Stimulated activated CD8-positive, alpha-beta memory T cell treated with anti-CD3 and anti-CD28 coated beads, Interleukin-4, amount 100 ng/mL, for 1 hour (primary cell): Measurements from ENCODE around the gene SLC12A7.

ENCODE experiments used
- DNase-seq, 2 donors: peaks; one replicate each; pipeline ENCODE4 v3.0.0-alpha.2; 2020; ENCODE audit warnings: low read depth in 2 of 2, low spot score in 1 of 2

The SLC12A7 gene

GRCh38 chr5:1080432-1080831, 31.4 kb downstream of the SLC12A7 start:
- DNase-seq = no peak

- DNase-seq = no peak
These were observed 31.9 kb downstream of the SLC12A7 start for GRCh38 chr5:1079961-1080360.

- no peak for DNase-seq
These were observed 32.4 kb downstream of the SLC12A7 start for GRCh38 chr5:1079486-1079885.

- no peak for DNase-seq
These were observed 33.0 kb downstream of the SLC12A7 start for GRCh38 chr5:1078851-1079250.

- no peak for DNase-seq
These were observed 33.7 kb downstream of the SLC12A7 start for GRCh38 chr5:1078206-1078605.

GRCh38 chr5:1077491-1078020, 34.3 kb downstream of the SLC12A7 start:
- DNase-seq = no peak

GRCh38 chr5:1077026-1077425, 34.8 kb downstream of the SLC12A7 start:
- DNase-seq = no peak

- no peak for DNase-seq
These were observed 35.5 kb downstream of the SLC12A7 start for GRCh38 chr5:1076406-1076805.

GRCh38 chr5:1075931-1076330, 35.9 kb downstream of the SLC12A7 start:
- no peak for DNase-seq

GRCh38 chr5:1075555-1075881, 36.3 kb downstream of the SLC12A7 start:
- no peak for DNase-seq

GRCh38 chr5:1074816-1075554, 36.9 kb downstream of the SLC12A7 start:
- DNase-seq = no peak

- DNase-seq = no peak
These were observed 37.6 kb downstream of the SLC12A7 start for GRCh38 chr5:1074226-1074625.

- no peak for DNase-seq
These were observed 38.4 kb downstream of the SLC12A7 start for GRCh38 chr5:1073239-1074102.

- no peak for DNase-seq
These were observed 42.2 kb downstream of the SLC12A7 start for GRCh38 chr5:1069720-1070088.

- no peak for DNase-seq
These were observed 42.8 kb downstream of the SLC12A7 start for GRCh38 chr5:1068895-1069719.

- DNase-seq = no peak
These were observed 43.5 kb downstream of the SLC12A7 start for GRCh38 chr5:1068204-1068894.

GRCh38 chr5:1067141-1068121, 44.4 kb downstream of the SLC12A7 start:
- DNase-seq = no peak

- DNase-seq = no peak
These were observed 45.2 kb downstream of the SLC12A7 start for GRCh38 chr5:1066676-1067075.

GRCh38 chr5:1065891-1066650, 45.8 kb downstream of the SLC12A7 start:
- DNase-seq = no peak
